Testis (tissue), 2 donors: ENCODE measurements around the gene SEC11A.
A peak's percentile ranks its signal among the peaks of the same experiment; 100 is the strongest.

Experiments
- CTCF ChIP-seq, 3 experiments: fragments of 450-650 bp in 2 of 3; fragments of 200-600 bp in 1 of 3; sonication (generic) in 1 of 3; IDR thresholded peaks; one replicate each; pipeline ENCODE4 v1.5.1; 2016 to 2019; ENCODE audit warnings: antibody characterized with exemption in 3 of 3, mild to moderate bottlenecking in 2 of 3, moderate library complexity in 1 of 3
- POLR2A ChIP-seq: fragments of 450-650 bp; IDR thresholded peaks from one replicate; pipeline ENCODE4 v1.6.1; 2017; ENCODE audit warnings: antibody characterized with exemption, mild to moderate bottlenecking, moderate library complexity

GRCh38 chr15:84716036-84716732, at the start of gene SEC11A:
- TF ChIP-seq CTCF (IDR thresholded peaks at IDR 0.05) (no peak), POLR2A (peak; percentile 11)
